ENCODE data around the gene MRPL4. TPM values are rescaled to one million over a fixed set of nuclear protein-coding genes. Genes with fewer than 3 reads are reported as not detected.
"Not testable (repeated sequence)": the region's sequence is repeated elsewhere in the genome, so short reads cannot be mapped to it uniquely, and the experiment has no call there.

MRPL4 gene
- total and polyA plus RNA-seq, 8 donors, result 27.5 to 53.1 (median 37.1) TPM

GRCh38 chr19:10278935-10279334, 26.9 kb downstream of the MRPL4 start:
- Histone ChIP-seq H3K4me3 (no peak overlapping the region), H3K27ac (peak overlapping the region; percentile 33 to 65), H3K36me3 (peaks cover 0 to 100% of the 10 kb centered on the region in 2 donors), H3K4me1 (peaks cover 10 to 94% of the 10 kb centered on the region in 2 donors), H3K9me3 (no peaks in the 10 kb centered on the region), H3K27me3 (no peaks in the 10 kb centered on the region)
- intact Hi-C loops (cut with DNase I), result no loop called here
- DNase-seq (no peak), ATAC-seq (no peak)
- TF ChIP-seq, protein P1, sequence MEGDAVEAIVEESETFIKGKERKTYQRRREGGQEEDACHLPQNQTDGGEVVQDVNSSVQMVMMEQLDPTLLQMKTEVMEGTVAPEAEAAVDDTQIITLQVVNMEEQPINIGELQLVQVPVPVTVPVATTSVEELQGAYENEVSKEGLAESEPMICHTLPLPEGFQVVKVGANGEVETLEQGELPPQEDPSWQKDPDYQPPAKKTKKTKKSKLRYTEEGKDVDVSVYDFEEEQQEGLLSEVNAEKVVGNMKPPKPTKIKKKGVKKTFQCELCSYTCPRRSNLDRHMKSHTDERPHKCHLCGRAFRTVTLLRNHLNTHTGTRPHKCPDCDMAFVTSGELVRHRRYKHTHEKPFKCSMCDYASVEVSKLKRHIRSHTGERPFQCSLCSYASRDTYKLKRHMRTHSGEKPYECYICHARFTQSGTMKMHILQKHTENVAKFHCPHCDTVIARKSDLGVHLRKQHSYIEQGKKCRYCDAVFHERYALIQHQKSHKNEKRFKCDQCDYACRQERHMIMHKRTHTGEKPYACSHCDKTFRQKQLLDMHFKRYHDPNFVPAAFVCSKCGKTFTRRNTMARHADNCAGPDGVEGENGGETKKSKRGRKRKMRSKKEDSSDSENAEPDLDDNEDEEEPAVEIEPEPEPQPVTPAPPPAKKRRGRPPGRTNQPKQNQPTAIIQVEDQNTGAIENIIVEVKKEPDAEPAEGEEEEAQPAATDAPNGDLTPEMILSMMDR (IDR thresholded peaks at IDR 0.05), result no peak

- TF ChIP-seq, protein P1 (IDR thresholded peaks at IDR 0.05), result no peak
These were observed 27.9 kb downstream of the MRPL4 start for GRCh38 chr19:10279737-10280442.

GRCh38 chr19:10282043-10282442, 30.0 kb downstream of the MRPL4 start:
- peak overlapping the region; percentile 27 to 53 for H3K27ac ChIP-seq
- not testable (repeated sequence) for ATAC-seq, H3K9me3 ChIP-seq

More at GRCh38 chr19:10279737-10280442, 27.9 kb downstream of the MRPL4 start:
- H3K9me3 ChIP-seq, result no peaks in the 10 kb centered on the region
- no peak for DNase-seq
- H3K27me3 ChIP-seq, result no peaks in the 10 kb centered on the region
- H3K4me3 ChIP-seq, result no peak overlapping the region
- intact Hi-C loops (cut with DNase I), result no loop called here
- H3K36me3 ChIP-seq, result peaks cover 0 to 100% of the 10 kb centered on the region in 2 donors
- H3K4me1 ChIP-seq, result peaks cover 10 to 94% of the 10 kb centered on the region in 2 donors
- H3K27ac ChIP-seq, result peak overlapping the region; percentile 41 to 65
- ATAC-seq, result peak; percentile 3

DNA sequence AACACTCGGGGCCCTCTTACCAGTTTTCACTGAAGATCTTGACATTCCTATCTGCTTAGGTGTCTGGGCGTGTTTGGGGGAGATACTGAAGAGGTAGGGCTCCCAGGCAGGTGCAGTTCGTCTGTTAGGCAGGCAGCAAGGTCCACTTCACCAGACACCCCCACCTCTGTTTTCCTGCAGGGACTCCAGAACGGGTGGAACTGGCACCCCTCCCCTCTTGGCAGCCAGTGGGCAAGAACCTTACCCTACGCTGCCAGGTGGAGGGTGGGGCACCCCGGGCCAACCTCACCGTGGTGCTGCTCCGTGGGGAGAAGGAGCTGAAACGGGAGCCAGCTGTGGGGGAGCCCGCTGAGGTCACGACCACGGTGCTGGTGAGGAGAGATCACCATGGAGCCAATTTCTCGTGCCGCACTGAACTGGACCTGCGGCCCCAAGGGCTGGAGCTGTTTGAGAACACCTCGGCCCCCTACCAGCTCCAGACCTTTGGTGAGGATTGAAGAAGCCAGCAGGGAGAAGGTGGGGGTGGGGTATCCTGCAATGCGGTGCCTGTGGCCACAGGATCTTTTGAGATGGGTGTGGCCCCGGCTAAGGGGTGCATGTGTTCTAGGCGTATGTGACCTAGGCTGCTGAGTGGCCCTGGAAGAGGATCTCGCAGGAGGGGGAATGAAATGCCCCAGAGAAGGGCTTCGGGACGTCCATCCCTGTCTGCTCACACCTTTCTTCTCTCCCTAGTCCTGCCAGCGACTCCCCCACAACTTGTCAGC, 31.5 kb downstream of the MRPL4 start:
- TF ChIP-seq, protein P1 (IDR thresholded peaks at IDR 0.05), result no peak
- Histone ChIP-seq H3K9me3 (no peaks in the 10 kb centered on the region), H3K27me3 (peaks cover 0 to 13% of the 10 kb centered on the region in 2 donors), H3K4me1 (peaks cover 13 to 95% of the 10 kb centered on the region in 2 donors), H3K36me3 (peaks cover 0 to 78% of the 10 kb centered on the region in 2 donors), H3K27ac (peak overlapping the region; percentile 53 to 59), H3K4me3 (no peak overlapping the region)
- DNase-seq (peak in 2 of 4 donors; percentile 41 to 71), ATAC-seq (peak; percentile 25)
- intact Hi-C loops (cut with DNase I), result no loop called here

More at GRCh38 chr19:10282043-10282442, 30.0 kb downstream of the MRPL4 start:
- Histone ChIP-seq H3K36me3 (peaks cover 0 to 93% of the 10 kb centered on the region in 2 donors), H3K4me1 (peaks cover 21 to 95% of the 10 kb centered on the region in 2 donors)
- H3K27me3 ChIP-seq; DNase-seq; intact Hi-C loops (cut with DNase I); H3K4me3 ChIP-seq: not testable (repeated sequence)

DNA sequence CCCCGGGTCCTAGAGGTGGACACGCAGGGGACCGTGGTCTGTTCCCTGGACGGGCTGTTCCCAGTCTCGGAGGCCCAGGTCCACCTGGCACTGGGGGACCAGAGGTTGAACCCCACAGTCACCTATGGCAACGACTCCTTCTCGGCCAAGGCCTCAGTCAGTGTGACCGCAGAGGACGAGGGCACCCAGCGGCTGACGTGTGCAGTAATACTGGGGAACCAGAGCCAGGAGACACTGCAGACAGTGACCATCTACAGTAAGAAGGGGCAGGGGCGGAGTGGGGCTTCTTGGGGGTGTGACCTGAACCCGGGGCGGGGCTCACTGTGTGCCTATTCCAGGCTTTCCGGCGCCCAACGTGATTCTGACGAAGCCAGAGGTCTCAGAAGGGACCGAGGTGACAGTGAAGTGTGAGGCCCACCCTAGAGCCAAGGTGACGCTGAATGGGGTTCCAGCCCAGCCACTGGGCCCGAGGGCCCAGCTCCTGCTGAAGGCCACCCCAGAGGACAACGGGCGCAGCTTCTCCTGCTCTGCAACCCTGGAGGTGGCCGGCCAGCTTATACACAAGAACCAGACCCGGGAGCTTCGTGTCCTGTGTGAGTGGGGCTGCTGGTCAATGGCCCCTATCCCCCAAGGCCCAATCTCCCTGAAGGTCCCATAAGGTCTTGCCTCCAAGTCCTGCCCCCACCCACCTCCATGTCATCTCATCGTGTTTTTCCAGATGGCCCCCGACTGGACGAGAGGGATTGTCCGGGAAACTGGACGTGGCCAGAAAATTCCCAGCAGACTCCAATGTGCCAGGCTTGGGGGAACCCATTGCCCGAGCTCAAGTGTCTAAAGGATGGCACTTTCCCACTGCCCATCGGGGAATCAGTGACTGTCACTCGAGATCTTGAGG, 32.3 kb downstream of the MRPL4 start:
- Histone ChIP-seq H3K9me3 (no peaks in the 10 kb centered on the region), H3K4me3 (no peak overlapping the region), H3K27ac (peak overlapping the region; percentile 53 to 59), H3K27me3 (peaks cover 0 to 21% of the 10 kb centered on the region in 2 donors), H3K36me3 (peaks cover 0 to 70% of the 10 kb centered on the region in 2 donors), H3K4me1 (peaks cover 21 to 95% of the 10 kb centered on the region in 2 donors)
- DNase-seq (no peak), ATAC-seq (no peak)
- intact Hi-C loops (cut with DNase I), result no loop called here
- TF ChIP-seq, protein P1 (IDR thresholded peaks at IDR 0.05), result no peak
